ENCODE results near the gene KRT31. TPM values are rescaled to one million over a fixed set of nuclear protein-coding genes. Genes with fewer than 3 reads are reported as not detected.

KRT31 gene
- total and polyA plus RNA-seq, 2 of the 8 experiments (the other 6 are each of a cell fraction or from before 2014, with no cell fraction given), result not detected

- POLR2A ChIA-PET (ENCODE audit: partially characterized antibody), result no interaction called here
- Histone ChIP-seq H3K56ac (replicated peaks; ENCODE audit: insufficient read length, low read depth, low read length) (no peak overlapping the region), H2BK12ac (ENCODE audit: low read depth, low read length) (peak overlapping the region; percentile 53; the same call in 1 of the 2 replicates), H4K91ac (replicated peaks; ENCODE audit: insufficient read length, low read length) (no peak overlapping the region), H3K4me3 (ENCODE audit: extremely low read depth in 1 of 4, insufficient read depth in 2 of 4, low read depth in 3 of 4, low read length in 4 of 4) (no peak overlapping the region), H4K20me1 (replicated peaks in 1 of 2; ENCODE audit: control insufficient read depth in 1 of 2, insufficient read depth in 2 of 2, low read length in 2 of 2) (no peaks in the 10 kb centered on the region), H3K4me1 (replicated peaks in 1 of 4; ENCODE audit: control insufficient read depth in 3 of 4, insufficient read depth in 4 of 4, low read length in 3 of 4) (peaks cover 0 to 7% (median 1%) of the 10 kb centered on the region in 4 experiments; a peak in 5 of 7 replicates), H3K27me3 (replicated peaks in 1 of 4; ENCODE audit: control insufficient read depth in 3 of 4, extremely low read depth in 1 of 4, insufficient read depth in 3 of 4, low read length in 3 of 4) (no peaks in the 10 kb centered on the region; a peak in 2 of 7 replicates), H3K27ac (ENCODE audit: low read depth, low read length) (no peak overlapping the region), H3K4ac (replicated peaks; ENCODE audit: insufficient read length, low read depth, low read length) (no peak overlapping the region), H3K14ac (ENCODE audit: insufficient read length) (no peak overlapping the region), H3K79me1 (ENCODE audit: low read depth, low read length) (no peaks in the 10 kb centered on the region), H2AFZ (ENCODE audit: low read length) (no peak overlapping the region), H3K23me2 (ENCODE audit: low read depth, low read length) (no peaks in the 10 kb centered on the region), H2BK5ac (ENCODE audit: low read depth, low read length) (peak overlapping the region; percentile 15; the same call in 1 of the 2 replicates), H3K79me2 (ENCODE audit: control insufficient read depth in 1 of 2, insufficient read depth in 2 of 2, low read length in 2 of 2) (no peaks in the 10 kb centered on the region), H3K9me3 (ENCODE audit: insufficient read depth in 2 of 2, low read depth in 1 of 2, low read length in 1 of 2) (no peaks in the 10 kb centered on the region), H3K18ac (ENCODE audit: extremely low read depth, low read length) (peak overlapping the region; percentile 43; the same call in 1 of the 2 replicates), H4K5ac (ENCODE audit: insufficient read length, low read depth, low read length) (no peak overlapping the region), H4K8ac (ENCODE audit: extremely low read depth, insufficient read depth, low read length) (no peak overlapping the region), H2AK5ac (ENCODE audit: low read depth, low read length) (no peak overlapping the region), H2BK120ac (replicated peaks; ENCODE audit: low read depth, low read length) (no peak overlapping the region), H2BK20ac (ENCODE audit: low read length) (no peak overlapping the region), H3K23ac (ENCODE audit: insufficient read length) (no peak overlapping the region), H2BK15ac (ENCODE audit: low read length) (peak overlapping the region; percentile 76; the same call in 1 of the 2 replicates), H3K4me2 (ENCODE audit: insufficient read depth in 1 of 2, low read depth in 2 of 2, low read length in 2 of 2) (no peak overlapping the region), H3K36me3 (ENCODE audit: control insufficient read depth in 2 of 4, insufficient read depth in 4 of 4, low read length in 3 of 4) (no peaks in the 10 kb centered on the region), H3K9ac (replicated peaks in 1 of 4; ENCODE audit: extremely low read depth in 1 of 4, low read depth in 3 of 4, low read length in 3 of 4) (no peak overlapping the region)
- CTCF ChIA-PET (ENCODE audit: partially characterized antibody), result interaction anchor here (0.6 to 0.9 kb wide), 2 partner anchors 89 to 252 kb away, joined by 3 read pairs; no protein-coding TSS in a partner anchor
- TF ChIP-seq GABPA (IDR thresholded peaks at IDR 0.05; ENCODE audit: borderline replicate concordance, insufficient read depth, low read length) (no peak), HDAC2 (IDR thresholded peaks at IDR 0.05; ENCODE audit: borderline replicate concordance in 1 of 2, low read depth in 2 of 2, low read length in 2 of 2) (no peak), NRF1 (IDR thresholded peaks at IDR 0.05; ENCODE audit: low read depth, low read length) (no peak), YY1 (IDR thresholded peaks at IDR 0.05; ENCODE audit: low read depth, low read length) (no peak), TEAD4 (IDR thresholded peaks at IDR 0.05; ENCODE audit: low read depth, low read length) (no peak), SIRT6 (IDR thresholded peaks at IDR 0.05; ENCODE audit: low read length) (no peak), RBBP5 (IDR thresholded peaks at IDR 0.05; ENCODE audit: borderline replicate concordance, low read depth, low read length) (no peak)
- 94% methylated on average over 20 of the region's 20 CpGs; no CpG with 5 or more reads in 1 of the 2 experiments for WGBS, 2 experiments (ENCODE audit: extremely low coverage in 1 of 2, insufficient coverage in 1 of 2, insufficient read length in 1 of 2, insufficient replicate concordance in 2 of 2, low coverage in 1 of 2, low lambda C conversion rate in 2 of 2, missing lambda C conversion rate in 1 of 2)
- DNase-seq (ENCODE audit: low read depth in 1 of 2, low spot score in 2 of 2), result no peak
- FAIRE-seq, result no peak
These were observed 13.8 kb upstream of the KRT31 start for GRCh38 chr17:41411072-41411840.
